ENCODE results near the gene XYLB.

- no peak for TF ChIP-seq POLR2A (IDR thresholded peaks at IDR 0.05; ENCODE audit: low read depth, low read length)
- TF ChIP-seq PAX5 (IDR thresholded peaks at IDR 0.05; ENCODE audit: insufficient read depth, low read length, severe bottlenecking): no peak
- no peak for TF ChIP-seq POLR2AphosphoS5 (IDR thresholded peaks at IDR 0.05; ENCODE audit: low read depth, low read length)
- no peak for TF ChIP-seq TAF1 (IDR thresholded peaks at IDR 0.05; ENCODE audit: low read depth, low read length)
- no peak for TF ChIP-seq SPI1 (IDR thresholded peaks at IDR 0.05; ENCODE audit: low read depth, low read length)
- no peak for TF ChIP-seq POU2F2 (IDR thresholded peaks at IDR 0.05; ENCODE audit: low read depth, low read length)
These were observed 32.9 kb upstream of the XYLB start for GRCh38 chr3:38313695-38314094.

Measured in GM12891 (cell line).